ENCODE data around the gene LIME1.

Gene LIME1

GRCh38 chr20:63698739-63699465 lies 37.6 kb upstream of the LIME1 start:
- no peak overlapping the region for H3K4me3 ChIP-seq (ENCODE audit: low read depth, low read length)
- no peak for DNase-seq (ENCODE audit: low read depth)
- TF ChIP-seq, protein P1, sequence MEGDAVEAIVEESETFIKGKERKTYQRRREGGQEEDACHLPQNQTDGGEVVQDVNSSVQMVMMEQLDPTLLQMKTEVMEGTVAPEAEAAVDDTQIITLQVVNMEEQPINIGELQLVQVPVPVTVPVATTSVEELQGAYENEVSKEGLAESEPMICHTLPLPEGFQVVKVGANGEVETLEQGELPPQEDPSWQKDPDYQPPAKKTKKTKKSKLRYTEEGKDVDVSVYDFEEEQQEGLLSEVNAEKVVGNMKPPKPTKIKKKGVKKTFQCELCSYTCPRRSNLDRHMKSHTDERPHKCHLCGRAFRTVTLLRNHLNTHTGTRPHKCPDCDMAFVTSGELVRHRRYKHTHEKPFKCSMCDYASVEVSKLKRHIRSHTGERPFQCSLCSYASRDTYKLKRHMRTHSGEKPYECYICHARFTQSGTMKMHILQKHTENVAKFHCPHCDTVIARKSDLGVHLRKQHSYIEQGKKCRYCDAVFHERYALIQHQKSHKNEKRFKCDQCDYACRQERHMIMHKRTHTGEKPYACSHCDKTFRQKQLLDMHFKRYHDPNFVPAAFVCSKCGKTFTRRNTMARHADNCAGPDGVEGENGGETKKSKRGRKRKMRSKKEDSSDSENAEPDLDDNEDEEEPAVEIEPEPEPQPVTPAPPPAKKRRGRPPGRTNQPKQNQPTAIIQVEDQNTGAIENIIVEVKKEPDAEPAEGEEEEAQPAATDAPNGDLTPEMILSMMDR (IDR thresholded peaks at IDR 0.05; ENCODE audit: control insufficient read depth, extremely low read depth, insufficient read depth) = no peak

DNA sequence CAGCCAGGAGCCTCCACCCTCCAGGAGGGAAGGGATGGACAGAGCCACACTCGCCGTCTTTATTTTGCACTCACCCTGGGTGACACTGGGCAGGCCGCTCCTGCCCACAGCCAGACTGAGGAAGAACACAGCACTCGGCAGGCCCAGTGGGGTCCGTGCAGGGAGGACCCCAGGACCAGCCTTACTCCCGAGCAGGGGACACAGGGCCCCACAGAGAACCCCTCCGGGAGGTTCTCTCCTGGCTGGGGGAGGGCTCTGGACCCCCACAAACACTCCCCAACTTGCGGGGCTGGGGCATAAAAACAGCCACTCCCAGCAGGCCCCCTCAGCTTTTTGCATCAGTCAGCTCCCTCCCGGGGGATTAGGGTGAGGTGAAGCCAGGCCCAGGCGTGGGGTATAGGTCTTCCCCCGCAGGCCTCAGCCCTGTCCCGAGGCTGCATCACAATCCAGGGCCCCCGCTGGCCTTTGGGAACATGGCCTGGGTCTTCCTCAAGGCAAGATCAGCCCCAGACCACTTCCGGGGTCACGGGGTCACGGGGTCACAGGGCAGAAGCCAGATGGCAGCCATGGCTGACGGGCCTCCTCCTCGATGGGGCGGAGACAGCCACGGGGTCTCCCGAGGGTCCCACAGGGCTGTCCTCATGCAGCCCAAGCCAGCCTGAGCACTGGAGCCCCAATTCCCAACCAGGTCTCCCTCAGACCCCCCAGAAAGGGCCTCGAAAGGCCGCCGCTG lies 36.8 kb upstream of the LIME1 start:
- DNase-seq (ENCODE audit: low read depth) = no peak
- TF ChIP-seq, protein P1 (IDR thresholded peaks at IDR 0.05; ENCODE audit: control insufficient read depth, extremely low read depth, insufficient read depth) = no peak
- H3K4me3 ChIP-seq (ENCODE audit: low read depth, low read length) = no peak overlapping the region

- no peak for DNase-seq (ENCODE audit: low read depth)
- TF ChIP-seq, protein P1 (IDR thresholded peaks at IDR 0.05; ENCODE audit: control insufficient read depth, extremely low read depth, insufficient read depth) = no peak
- no peak overlapping the region for H3K4me3 ChIP-seq (ENCODE audit: low read depth, low read length)
These were observed 36.0 kb upstream of the LIME1 start for GRCh38 chr20:63700199-63701050.

DNA sequence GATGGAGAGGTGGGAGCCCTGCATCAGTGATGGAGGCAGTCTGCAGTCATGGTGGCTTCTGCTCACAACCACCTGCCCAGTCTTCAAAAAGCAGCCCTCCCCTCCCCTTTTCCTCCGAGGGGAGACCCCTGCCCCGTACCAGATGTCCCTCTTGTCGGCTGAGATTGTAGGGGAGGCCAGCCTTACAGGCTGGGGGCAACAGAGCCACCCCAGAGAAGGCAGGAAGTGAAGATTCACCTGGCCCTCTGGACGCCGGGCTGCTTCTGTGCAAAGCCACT lies 35.5 kb upstream of the LIME1 start:
- TF ChIP-seq, protein P1 (IDR thresholded peaks at IDR 0.05; ENCODE audit: control insufficient read depth, extremely low read depth, insufficient read depth) = no peak
- no peak overlapping the region for H3K4me3 ChIP-seq (ENCODE audit: low read depth, low read length)
- no peak for DNase-seq (ENCODE audit: low read depth)

GRCh38 chr20:63701329-63702035 lies 35.0 kb upstream of the LIME1 start:
- TF ChIP-seq, protein P1 (IDR thresholded peaks at IDR 0.05; ENCODE audit: control insufficient read depth, extremely low read depth, insufficient read depth) = no peak
- no peak overlapping the region for H3K4me3 ChIP-seq (ENCODE audit: low read depth, low read length)
- no peak for DNase-seq (ENCODE audit: low read depth)

DNA sequence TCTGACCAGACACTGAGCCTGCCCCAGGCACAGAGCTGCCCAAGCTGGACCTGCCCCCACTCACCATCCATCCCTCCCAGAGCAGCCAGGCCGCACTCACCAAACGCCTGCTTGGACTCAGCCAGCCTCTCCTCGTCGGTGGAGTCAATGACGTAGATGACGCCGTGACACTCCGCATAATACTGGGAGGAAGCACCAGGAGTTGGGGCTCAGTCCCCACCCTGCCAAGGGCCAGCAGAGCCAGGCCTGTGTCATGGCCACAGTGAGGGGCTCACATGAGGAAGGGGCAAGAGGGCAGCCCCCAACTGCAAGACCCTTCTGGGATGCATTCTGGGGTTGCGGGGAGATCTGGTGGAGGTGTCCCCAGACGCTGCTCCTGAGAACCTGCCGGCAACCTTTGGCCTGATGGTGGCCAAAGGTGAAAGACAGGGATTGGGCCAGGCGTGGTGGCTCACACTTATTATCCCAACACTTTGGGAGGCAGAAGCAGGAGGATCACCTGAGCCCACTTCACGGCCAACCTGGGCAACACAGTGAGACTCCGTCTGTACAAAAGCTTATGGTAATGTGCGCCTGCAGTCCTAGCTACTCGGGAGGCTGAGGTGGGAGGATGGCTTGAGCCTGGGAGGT lies 34.3 kb upstream of the LIME1 start:
- TF ChIP-seq, protein P1 (IDR thresholded peaks at IDR 0.05; ENCODE audit: control insufficient read depth, extremely low read depth, insufficient read depth) = no peak
- DNase-seq (ENCODE audit: low read depth) = no peak
- no peak overlapping the region for H3K4me3 ChIP-seq (ENCODE audit: low read depth, low read length)

All from LNCaP clone FGC (cell line).